K562 (cell line): Measurements from ENCODE around the gene COMTD1. TPM values are rescaled to one million over a fixed set of nuclear protein-coding genes. Genes with fewer than 3 reads are reported as not detected.

Source experiments
- AFF4 ChIP-seq: sonication (generic); formaldehyde crosslinking; IDR thresholded peaks from 2 replicates; pipeline ENCODE4 v1.8.0; 2023; ENCODE audit warnings: mild to moderate bottlenecking, missing genetic modification reagents
- CEBPB ChIP-seq: fragments of 450-650 bp; IDR thresholded peaks from 2 replicates; pipeline ENCODE4 v1.6.1; 2016; ENCODE audit warnings: missing genetic modification characterization, missing compliant biosample characterization
- CHAMP1 ChIP-seq: fragments of 450-650 bp; IDR thresholded peaks from 2 replicates; pipeline ENCODE4 v1.6.1; 2016; ENCODE audit warnings: mild to moderate bottlenecking
- CREB3L1 ChIP-seq: fragments of 450-650 bp; IDR thresholded peaks from 2 replicates; pipeline ENCODE4 v1.6.1; 2014; ENCODE audit warnings: low read depth, mild to moderate bottlenecking, moderate library complexity, borderline replicate concordance
- GATA2 ChIP-seq: sonication (generic); formaldehyde crosslinking; IDR thresholded peaks from 2 replicates; pipeline ENCODE4 v1.4.0; 2020; ENCODE audit warnings: mild to moderate bottlenecking, missing genetic modification reagents
- HEY1 ChIP-seq: fragments of 250-450 bp; sonication (Bioruptor Pico); IDR thresholded peaks from 2 replicates; pipeline ENCODE4 v1.5.0; 2020; ENCODE audit warnings: mild to moderate bottlenecking, moderate library complexity, borderline replicate concordance
- HIVEP1 ChIP-seq: fragments of 250-450 bp; sonication (Bioruptor Pico); IDR thresholded peaks from 2 replicates; pipeline ENCODE4 v1.4.0; 2020; ENCODE audit warnings: mild to moderate bottlenecking
- MCM7 ChIP-seq, 2 experiments: fragments of 450-650 bp; IDR thresholded peaks; 2 replicates each; pipeline ENCODE4 v1.6.1; 2016 to 2018
- MYNN ChIP-seq, 2 experiments: sonication (generic); formaldehyde crosslinking in 1 of 2; IDR thresholded peaks; 2 replicates each; pipeline versions ENCODE4 v1.5.0 to v1.6.1; 2016 to 2020; ENCODE audit warnings: antibody characterized with exemption in 1 of 2, missing genetic modification reagents in 1 of 2
- POLR2G ChIP-seq: fragments of 200-400 bp; formaldehyde crosslinking; IDR thresholded peaks from 2 replicates; pipeline ENCODE4 v1.6.1; 2017; ENCODE audit warnings: low read depth, mild to moderate bottlenecking, antibody characterized with exemption, low read length, moderate library complexity
- RBFOX2 ChIP-seq: fragments of 200-400 bp; formaldehyde crosslinking; IDR thresholded peaks from 2 replicates; pipeline ENCODE4 v1.6.1; 2017; ENCODE audit warnings: low read depth, mild to moderate bottlenecking, low read length, moderate library complexity
- RBM17 ChIP-seq: fragments of 200-400 bp; formaldehyde crosslinking; IDR thresholded peaks from 2 replicates; pipeline ENCODE4 v1.6.1; 2017; ENCODE audit warnings: low read depth, mild to moderate bottlenecking, low read length, borderline replicate concordance
- SMAD3 ChIP-seq: fragments of 450-650 bp; formaldehyde crosslinking; conservative IDR thresholded peaks from 2 replicates; pipeline ENCODE4 v1.4.0; 2020; ENCODE audit warnings: mild to moderate bottlenecking
- SUPT5H ChIP-seq: fragments of 450-650 bp; IDR thresholded peaks from 2 replicates; pipeline ENCODE4 v1.6.1; 2016
- TBL1XR1 ChIP-seq, 2 experiments: IDR thresholded peaks; 2 replicates each; pipeline ENCODE4 v1.6.1; 2012; ENCODE audit warnings: improper control_type of control experiment in 2 of 2, low read length in 2 of 2, mild to moderate bottlenecking in 1 of 2
- ZBED1 ChIP-seq: IDR thresholded peaks from 2 replicates; pipeline ENCODE4 v1.6.1; 2014
- ZKSCAN1 ChIP-seq: fragments of 150-350 bp; IDR thresholded peaks from 2 replicates; pipeline ENCODE4 v1.6.1; 2016; ENCODE audit warnings: low read depth, low read length
- ZNF224 ChIP-seq: sonication (generic); formaldehyde crosslinking; IDR thresholded peaks from 2 replicates; pipeline ENCODE4 v1.8.0; 2022; ENCODE audit warnings: mild to moderate bottlenecking, missing genetic modification reagents
- ZNF431 ChIP-seq: sonication (generic); formaldehyde crosslinking; IDR thresholded peaks from 2 replicates; pipeline ENCODE4 v1.8.0; 2022; ENCODE audit warnings: mild to moderate bottlenecking, missing genetic modification reagents
- ZNF699 ChIP-seq: fragments of 250-450 bp; sonication (Bioruptor Pico); IDR thresholded peaks from 2 replicates; pipeline ENCODE4 v1.8.0; 2021; ENCODE audit warnings: mild to moderate bottlenecking, moderate library complexity; ENCODE audit not compliant: insufficient replicate concordance
- ZNF830 ChIP-seq: fragments of 250-450 bp; sonication (Bioruptor Pico); IDR thresholded peaks from 2 replicates; pipeline ENCODE4 v1.5.0; 2021; ENCODE audit warnings: mild to moderate bottlenecking
- polyA plus RNA-seq, 8 experiments: library from polyadenylated mRNA; depleted of rRNA in 4 of 8; stranded (reverse) in 5 of 8; unstranded in 3 of 8; fragments of >200 nt; fragmentation: Nextera tagmentation in 2 of 8; fragmentation: Illumina TruSeq in 1 of 8; extraction: Ambion mirVana in 2 of 8; extraction: Trizol in 1 of 8; gene quantifications; 2 replicates each; pipeline versions ENCODE4 v1.2.1 to v1.2.3, GENCODE V29; 2011 to 2014; ENCODE audit warnings: inconsistent platforms in 1 of 8, missing spikeins in 1 of 8
- total RNA-seq, 7 experiments: library from RNA; depleted of rRNA in 6 of 7; stranded (reverse); fragments of >200 nt in 6 of 7; fragmentation: Illumina TruSeq in 2 of 7; extraction: Trizol in 2 of 7; gene quantifications; 2 replicates each; pipeline versions ENCODE4 v1.2.1 to v1.2.3, GENCODE V29; 2011 to 2021; ENCODE audit warnings: low replicate concordance in 1 of 7

COMTD1 gene
- total and polyA plus RNA-seq, 9 of the 15 experiments (the other 6 are each of a cell fraction or from before 2014, with no cell fraction given) = 0.41 to 112 (median 13.7) TPM

- peak; percentile 85; the same call in 1 of the 2 replicates for TF ChIP-seq MYNN (IDR thresholded peaks at IDR 0.05)
- TF ChIP-seq MYNN (CRISPR knock-in tag; IDR thresholded peaks at IDR 0.05) = no peak
- TF ChIP-seq ZBED1 = 0 out of 2 replicates have a peak, but pooled peaks have one; percentile 23
- TF ChIP-seq ZNF431 (CRISPR knock-in tag) = no peak
- no peak for TF ChIP-seq CREB3L1
- TF ChIP-seq MCM7 (IDR thresholded peaks at IDR 0.05) = no peak
- TF ChIP-seq HEY1 (CRISPR knock-in tag) = no peak
- TF ChIP-seq ZNF699 (CRISPR knock-in tag) = no peak
- TF ChIP-seq RBM17 = no peak
- no peak for TF ChIP-seq AFF4 (CRISPR knock-in tag)
- TF ChIP-seq ZKSCAN1 = no peak
- TF ChIP-seq POLR2G = peak; percentile 19
- no peak for TF ChIP-seq GATA2 (CRISPR knock-in tag)
- TF ChIP-seq ZNF830 (CRISPR knock-in tag) = 0 out of 2 replicates have a peak, but pooled peaks have one; percentile 40
- no peak for TF ChIP-seq CHAMP1
- no peak for TF ChIP-seq SMAD3 (CRISPR knock-in tag)
- TF ChIP-seq CEBPB = no peak
- TF ChIP-seq HIVEP1 (CRISPR knock-in tag) = no peak
- TF ChIP-seq RBFOX2 = 0 out of 2 replicates have a peak, but pooled peaks have one; percentile 33
- no peak for TF ChIP-seq TBL1XR1 (IDR thresholded peaks at IDR 0.05; ENCODE audit: low read length in 2 of 2)
- TF ChIP-seq ZNF224 = no peak
- peak; percentile 87 for TF ChIP-seq SUPT5H
These were observed 3.8 kb downstream of the COMTD1 start (continued) for GRCh38 chr10:75231672-75232581.
